Myocyte (in vitro differentiated cells): ENCODE measurements around the gene DSCAM. TPM values are rescaled to one million over a fixed set of nuclear protein-coding genes. Genes with fewer than 3 reads are reported as not detected.

Experiments
- DNase-seq: peaks from one replicate; pipeline ENCODE4 v3.0.0-alpha.2; 2012; ENCODE audit warnings: low read depth
- total RNA-seq: library from RNA; depleted of rRNA; stranded (reverse); fragments of >200 nt; gene quantifications from 2 replicates; pipeline ENCODE4 v1.2.3, GENCODE V29; 2014

Gene DSCAM
- total RNA-seq, 1 donor from 2014 or later = not detected

DNA sequence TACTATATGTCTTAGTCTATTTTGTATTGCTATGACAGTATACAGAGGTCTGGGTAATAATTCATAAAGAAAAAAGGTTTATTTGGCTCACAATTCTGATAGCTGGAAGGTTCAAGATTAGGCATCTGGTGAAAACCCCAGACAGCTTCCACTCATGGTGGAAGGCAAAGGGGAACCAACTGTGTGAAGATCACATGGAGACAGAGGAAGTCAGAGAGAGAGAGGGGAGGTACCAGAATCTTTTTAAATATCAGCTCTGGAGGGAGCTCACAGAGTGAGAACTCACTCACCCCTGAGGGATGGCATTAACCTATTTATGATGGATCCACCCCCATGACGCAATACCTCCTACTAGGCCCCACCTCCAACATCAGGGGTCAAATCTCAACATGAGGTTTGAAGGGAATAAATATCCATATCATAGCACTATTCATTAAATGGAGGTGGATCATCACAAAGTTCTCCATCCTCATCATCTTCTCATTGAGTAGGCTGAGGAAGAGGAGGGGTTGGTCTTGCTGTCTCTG, 290.5 kb downstream of the DSCAM start:
- no peak for DNase-seq

DNA sequence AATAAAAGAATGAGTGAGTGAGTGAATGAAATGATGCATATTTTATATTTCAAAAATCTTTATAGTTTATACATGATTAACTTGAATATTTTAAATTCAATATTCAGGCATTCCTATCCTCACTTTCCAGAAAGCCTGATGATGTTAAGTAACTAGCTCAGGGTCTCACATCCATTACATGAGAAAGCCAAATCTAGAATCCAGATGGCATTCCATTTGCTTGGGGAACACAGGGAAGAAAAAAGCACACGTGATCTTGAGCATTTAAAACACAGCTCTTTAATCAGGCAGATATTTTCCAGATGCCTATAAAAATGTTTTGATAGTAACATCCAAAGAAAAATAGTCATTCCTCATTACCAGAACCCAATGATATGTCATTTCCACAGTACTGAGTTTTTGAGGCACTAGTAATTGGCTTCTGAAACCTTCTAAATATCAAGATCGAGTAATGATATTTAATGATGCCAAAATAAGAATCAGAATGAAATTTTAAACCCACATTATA, 291.9 kb downstream of the DSCAM start:
- DNase-seq = no peak

DNA sequence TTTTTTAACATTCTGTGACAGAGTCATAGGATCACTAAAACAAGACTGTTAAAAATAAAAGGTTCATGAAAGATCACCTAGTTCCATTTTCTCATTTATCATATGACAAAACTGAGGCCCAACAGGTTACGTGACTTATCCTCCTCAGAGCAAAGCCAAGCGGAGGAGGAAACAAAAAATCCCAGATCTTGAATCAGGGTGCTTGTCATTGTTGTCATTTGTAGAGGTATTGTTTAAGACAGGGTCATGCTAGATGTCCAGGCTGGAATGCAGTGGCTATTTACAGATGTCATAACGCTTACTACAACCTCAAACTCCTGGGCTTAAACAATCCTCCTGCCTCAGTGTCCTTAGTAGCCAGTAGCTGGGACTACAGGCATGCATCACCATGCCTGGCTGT, 293.2 kb downstream of the DSCAM start:
- DNase-seq = no peak

DNA sequence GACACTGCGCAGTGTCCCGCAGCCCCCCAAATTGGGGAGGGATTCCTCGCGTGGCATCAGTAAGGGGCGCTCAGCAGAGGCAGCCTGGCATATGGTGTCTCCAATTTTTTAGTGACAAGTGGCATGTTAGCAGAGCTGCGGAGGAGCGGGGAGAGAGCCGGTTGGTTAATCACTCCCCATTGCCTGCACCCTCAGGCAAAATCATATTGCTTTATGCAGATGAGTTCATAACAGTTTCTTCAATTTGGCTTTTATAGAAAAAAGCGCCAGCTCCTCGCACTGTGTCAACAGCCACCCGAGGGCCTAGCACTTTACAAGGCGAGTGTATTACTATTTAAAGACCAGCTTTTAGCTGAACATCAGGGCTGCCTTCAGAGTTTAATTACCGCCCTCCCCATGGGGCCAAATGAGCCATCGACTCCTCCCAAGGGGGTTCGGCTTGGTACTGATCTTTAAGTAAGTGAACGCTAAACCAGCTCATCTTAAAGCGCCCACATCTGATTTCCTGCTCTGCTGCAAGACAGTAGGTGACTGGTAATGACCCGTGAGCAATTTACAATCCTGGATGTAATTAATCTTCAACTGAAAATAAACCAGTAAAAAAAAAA, 298.9 kb downstream of the DSCAM start:
- DNase-seq = no peak

DNA sequence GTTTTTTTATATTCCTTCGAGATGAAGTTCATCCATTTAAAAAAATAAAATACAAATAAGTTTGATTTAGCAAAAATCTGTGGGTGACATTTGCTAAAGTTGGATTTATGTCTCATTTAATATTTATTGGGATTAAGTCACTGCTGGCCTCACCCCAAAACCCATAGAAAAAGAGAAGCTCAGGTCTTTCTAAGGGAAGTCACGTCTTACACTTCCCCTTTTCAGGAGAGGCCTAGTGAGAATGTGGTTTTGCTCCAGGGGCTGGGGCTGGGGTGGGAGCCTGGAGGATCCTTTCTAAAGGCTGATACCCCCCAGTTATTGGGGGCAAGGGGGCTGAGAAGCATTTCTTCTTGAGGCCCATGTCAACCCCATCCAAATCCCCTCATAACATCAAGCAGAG, 300.3 kb downstream of the DSCAM start:
- no peak for DNase-seq

DNA sequence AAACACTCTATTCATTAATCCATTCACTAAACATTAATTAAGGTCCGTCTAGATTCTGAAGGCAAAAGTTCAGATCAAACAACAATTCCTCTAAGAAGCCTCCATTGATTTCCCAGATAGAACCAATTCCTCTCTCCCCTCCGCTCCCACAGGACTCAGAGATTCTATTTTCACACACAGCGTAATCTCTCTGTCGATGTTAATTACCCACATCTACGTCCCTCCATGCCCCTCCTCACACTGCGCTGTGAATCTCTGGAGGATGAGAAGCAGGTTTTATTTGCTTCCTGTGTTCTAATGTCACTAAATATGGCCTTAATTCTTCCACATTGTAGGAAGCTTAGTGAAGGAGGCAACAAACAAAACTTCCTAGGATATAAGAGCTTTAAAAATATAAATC, 306.7 kb downstream of the DSCAM start:
- no peak for DNase-seq

DNA sequence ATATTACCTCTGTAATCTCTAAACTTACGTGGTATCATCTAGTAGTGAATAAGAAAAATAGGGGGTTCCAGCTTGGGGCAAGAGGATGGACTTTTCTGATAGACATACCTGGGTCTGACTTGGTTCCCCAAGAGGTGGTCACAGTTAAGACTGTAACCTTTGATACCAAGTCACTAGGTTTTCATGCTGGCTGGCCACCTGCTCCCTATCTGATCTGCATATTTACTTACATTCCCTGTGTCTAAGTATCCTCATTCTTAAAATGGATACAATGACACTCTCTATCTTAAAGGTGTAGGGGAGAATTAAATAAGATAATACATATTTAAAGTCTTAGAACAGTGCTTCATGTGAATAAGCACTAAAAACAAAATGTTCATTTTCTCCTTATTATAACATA, 312.1 kb downstream of the DSCAM start:
- DNase-seq = no peak

DNA sequence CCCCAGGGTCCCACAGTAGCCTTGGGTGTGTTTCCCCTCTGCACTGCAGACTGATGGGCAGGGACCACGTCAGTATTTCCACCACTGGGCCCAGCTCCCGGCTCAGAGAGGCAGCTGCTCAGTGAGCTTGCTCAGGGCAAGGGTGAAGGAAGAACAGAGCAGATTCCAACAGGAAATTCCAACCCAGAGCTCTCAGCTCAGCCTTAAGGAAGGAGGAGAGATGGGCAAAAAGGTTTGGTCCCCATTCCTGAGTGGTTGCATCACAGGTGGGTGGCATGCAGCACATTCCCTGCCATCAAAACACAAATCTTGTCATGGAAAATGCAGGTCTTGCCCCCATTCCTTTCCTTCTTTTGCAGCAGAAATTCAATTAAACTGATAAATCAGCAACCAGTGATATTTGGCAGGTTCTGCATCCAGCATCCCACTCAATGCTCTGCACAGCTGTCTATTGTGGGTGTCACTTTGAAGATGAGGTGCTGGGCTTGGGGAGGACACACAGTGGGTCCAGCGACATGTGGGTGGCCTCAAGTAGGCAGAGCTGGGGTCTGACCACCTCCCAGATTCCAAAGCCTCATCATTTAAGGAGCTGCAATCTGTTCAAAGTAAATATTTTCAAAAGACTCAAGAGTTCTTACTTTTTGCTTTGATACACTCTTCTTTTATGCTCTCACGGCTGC, 315.4 kb downstream of the DSCAM start:
- DNase-seq = no peak

DNA sequence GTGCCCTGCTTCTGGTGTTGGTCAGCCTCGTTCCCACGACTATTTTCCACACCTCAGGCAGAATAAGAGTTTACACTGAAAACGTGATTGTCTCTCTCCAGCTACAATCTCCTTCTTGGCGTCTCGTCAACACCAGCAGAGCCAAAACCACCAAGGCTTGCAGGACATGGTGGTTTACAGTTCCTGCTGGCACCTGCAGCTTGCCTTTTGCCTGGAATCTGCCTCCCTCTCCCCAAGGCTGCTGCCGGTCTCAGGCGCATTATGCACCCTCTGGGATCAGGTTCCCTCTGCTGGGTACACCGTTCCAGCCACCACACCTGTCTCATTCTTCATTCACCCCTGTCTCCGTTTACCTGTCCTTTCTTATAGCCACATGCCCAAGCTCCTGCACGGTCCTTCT, 315.9 kb downstream of the DSCAM start:
- DNase-seq = no peak

DNA sequence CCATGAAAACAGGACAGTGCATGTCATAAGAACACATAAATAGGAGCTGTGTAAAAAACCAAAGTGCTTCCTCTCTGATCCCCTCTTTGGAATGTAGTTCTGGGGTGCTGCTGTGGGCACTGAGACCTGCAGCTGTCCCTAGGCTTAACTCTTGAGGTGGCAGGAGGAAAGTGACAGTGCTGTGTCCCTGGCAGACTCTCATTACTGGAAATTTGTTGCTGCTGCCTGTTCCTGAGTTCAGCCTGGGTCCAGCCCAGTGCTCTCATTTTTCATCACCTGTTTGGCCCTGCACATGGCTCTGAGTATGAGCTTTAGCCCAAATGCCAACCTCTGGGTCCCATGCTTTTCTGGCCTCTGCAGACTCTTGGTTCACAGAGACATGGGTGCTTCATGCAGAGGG, 329.3 kb downstream of the DSCAM start:
- DNase-seq = no peak

DNA sequence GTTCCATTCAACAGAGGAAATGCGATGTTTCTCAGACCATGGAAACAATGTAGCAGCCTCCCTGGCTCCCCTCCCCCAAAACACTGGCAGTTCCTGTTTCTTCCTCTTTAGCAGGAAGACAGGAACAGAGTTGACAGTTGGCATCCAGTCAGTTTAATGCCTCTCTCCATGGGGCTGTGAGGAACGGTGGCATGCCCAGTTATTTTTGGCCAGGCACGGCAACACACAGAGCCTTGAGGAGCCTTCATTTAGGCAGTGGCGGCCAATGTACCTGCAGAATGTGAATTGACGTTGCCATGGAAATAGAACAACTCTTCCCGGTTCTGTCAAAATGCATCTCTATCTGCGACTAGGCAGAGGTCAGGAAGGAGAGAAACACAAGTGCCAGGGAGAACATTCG, 330.6 kb downstream of the DSCAM start:
- no peak for DNase-seq

DNA sequence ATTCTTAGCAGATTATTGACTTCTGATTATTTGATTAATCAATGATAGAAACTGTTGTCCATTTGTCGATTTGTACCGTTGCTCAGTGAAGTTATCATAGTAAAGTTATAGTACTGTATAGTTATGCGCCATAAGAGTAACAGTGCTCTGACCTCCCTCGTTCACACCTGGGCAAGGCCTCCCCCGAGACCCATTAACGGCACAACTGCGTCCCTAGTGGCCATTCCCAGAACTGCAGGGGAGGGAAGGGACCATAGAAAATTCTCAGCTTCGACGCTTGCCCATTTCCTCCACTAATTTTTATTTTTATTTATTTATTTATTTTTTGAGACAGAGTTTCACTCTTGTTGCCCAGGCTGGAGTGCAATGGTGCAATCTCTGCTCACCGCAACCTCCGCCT, 334.4 kb downstream of the DSCAM start:
- DNase-seq = no peak

DNA sequence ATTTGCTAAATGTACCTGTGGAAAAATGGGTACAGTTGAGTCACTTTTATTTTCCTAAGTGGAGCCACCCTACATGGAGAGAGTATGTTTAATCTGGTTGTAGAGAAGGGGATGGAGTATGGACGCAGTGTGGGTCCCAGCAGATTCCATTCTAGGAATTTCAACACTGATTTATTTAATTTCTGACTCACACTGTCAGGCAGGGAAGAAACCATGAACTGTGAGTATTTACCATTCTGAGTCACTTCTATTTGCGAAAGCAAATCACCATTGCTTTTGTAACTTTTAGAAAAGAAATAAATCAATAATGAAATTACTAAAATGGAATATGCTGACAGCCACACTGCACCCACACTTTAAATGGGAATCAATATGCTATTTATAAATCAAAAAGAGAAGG, 339.0 kb downstream of the DSCAM start:
- DNase-seq = no peak

DNA sequence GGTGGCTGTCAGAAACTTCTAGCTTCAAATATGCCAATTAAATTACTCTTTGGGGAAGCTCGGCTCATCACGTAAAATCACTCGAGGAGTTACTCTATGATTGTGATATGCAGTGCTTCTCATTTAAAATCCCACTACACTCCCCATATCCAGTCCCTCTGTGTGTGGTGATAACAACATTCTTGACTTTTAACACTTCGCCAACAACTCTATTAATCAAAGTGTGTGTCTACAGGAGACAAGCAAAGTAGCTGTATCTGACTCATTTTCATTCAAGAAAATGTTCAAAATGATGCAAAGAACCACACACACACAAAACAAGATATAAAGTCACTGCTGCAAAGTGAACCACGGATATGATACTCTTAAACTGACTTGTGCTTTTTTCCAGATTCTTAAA, 341.3 kb downstream of the DSCAM start:
- no peak for DNase-seq

DNA sequence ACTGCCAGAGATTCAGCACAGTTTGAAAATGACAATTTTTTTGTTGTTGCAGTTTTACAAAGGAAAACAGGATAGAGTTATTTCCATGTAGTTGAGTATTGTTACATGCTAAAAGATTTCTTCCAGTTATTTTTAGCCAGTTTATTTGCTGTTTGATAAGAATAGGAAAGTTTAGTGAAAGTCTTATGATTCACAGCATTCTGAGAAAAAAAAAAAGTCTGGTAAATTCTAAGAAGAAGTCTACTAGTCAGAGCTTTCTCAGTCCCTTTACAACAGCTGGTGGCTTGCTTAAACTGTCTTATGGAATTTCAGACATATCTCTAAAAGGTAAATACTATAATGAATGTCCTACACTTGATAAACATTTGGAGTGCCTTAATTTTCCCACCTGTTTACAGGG, 341.7 kb downstream of the DSCAM start:
- no peak for DNase-seq

DNA sequence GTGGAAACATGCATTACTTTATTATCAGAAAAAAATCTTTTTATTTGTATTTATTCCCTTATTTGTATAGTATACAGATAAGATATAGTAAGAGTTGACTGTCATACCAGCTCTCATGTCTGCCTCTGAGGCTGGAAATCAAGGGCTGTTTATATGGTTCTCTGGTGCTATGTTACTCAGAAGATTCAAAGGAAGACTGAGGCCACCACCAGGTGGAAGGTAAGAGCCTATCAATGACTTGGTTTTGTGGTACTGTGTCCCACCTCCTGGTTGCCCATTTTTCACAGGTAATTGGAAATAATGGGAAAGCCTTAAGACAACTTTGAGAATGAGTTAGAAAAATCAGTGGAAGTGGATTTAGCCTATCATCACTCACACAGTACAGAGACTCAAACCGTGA, 342.1 kb downstream of the DSCAM start:
- no peak for DNase-seq

DNA sequence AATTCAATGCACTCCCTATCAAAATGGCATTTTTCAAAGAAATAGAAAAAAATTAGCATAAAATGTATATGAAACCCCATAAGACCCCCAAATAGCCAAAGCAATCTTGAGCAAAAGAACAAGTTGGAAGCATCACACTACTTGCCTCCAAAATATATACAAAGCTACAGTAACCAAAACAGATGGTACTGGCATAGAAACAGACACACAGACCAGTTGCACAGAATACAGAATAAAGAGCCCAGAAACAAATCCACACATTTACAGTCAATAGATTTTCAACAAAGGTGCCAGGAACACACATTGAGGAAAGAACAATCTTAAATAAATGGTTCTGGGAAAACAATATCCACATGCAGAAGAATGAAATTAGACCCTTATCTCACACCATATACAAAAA, 350.8 kb downstream of the DSCAM start:
- DNase-seq = no peak

DNA sequence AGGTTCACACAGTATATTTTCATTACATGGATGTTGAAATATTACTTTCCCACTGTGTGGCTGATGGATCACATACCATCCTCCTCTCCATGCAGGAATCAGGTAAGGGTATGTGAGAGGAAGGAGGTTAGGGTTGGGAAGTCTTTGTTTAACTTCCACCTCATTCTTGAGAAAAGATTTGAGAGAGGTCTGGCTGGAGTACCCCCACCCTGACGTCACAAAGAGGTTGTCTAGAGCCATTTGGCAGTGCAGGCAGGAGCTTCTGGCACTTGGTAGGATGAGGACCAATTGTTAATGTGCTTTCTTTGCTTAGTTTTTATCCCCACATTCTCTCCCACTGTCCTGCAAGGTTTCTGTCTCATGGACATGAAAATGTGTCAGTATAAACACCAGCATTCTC, 356.6 kb downstream of the DSCAM start:
- no peak for DNase-seq

DNA sequence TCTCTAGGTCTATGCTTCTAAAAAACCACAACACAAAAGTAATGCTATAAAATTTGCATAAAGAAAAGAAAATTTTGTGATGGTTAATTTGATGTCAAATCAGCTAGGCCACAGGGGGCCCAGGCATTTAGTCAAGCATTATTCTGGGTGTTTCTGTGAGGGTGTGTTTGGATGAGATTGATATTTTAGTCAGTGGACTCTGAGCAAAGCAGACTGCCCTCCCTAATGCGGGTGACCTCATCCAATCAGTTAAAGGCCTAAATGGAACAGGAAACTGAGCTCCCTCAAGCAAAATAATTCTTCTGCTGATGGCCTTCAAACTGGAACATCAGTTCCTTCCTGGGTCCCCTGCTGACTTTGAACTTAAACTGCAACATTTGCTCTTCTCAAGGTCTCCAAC, 358.0 kb downstream of the DSCAM start:
- DNase-seq = no peak

DNA sequence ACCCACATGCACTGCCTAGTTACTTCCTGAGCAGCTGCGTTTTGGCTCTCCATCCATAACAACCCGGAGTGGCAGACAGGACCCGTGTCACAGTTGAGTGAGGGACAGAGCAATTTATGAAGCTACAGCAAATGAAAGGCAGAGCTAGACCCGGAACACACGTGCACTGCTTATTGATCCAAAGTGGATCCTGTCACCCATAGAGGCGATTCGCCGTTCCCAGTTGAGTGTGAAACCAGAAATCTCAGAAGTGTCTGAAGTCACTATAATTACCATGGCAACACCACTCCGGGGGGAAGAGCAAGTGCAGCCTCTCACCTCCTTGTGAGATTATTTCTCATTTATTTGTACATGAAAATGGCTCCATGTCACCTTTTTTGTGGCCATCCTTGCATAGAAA, 365.2 kb downstream of the DSCAM start:
- no peak for DNase-seq

DNA sequence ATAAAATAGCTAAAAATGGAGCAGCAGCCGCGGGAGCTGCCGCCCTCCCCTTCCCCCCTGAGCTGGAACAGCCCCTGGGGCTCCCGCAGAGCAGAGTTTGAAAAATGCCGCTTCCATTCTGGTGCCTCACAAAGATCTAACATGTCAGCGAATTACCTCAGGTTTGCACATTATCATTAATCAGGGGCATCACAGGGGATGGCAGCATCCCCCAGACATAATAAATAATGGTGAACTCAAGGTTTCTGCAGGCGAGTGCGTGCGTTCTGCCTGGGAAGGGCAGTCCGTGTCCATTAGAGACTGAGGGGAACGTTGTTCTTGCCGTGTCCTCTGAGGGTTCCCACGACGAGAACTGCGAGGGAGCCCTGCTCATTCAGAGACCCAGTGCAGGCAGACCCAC, 372.4 kb downstream of the DSCAM start:
- DNase-seq = no peak

DNA sequence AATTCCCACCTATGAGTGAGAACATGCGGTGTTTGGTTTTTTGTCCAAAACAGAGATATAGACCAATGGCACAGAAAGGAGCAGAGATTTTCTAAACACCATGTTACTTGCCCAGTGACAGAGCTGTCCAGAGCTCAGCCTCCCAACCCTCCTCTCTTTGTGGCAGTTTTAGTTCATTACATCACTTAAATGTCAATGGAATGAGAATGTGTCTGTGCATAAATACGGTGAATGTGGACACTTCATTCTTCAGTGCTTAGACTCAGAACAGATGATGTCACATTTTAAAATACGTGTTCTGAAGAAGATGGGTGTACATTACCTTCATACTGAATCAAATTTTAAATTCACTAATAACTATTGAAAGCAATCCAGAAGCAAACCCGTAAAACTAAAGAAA, 374.9 kb downstream of the DSCAM start:
- DNase-seq = no peak

DNA sequence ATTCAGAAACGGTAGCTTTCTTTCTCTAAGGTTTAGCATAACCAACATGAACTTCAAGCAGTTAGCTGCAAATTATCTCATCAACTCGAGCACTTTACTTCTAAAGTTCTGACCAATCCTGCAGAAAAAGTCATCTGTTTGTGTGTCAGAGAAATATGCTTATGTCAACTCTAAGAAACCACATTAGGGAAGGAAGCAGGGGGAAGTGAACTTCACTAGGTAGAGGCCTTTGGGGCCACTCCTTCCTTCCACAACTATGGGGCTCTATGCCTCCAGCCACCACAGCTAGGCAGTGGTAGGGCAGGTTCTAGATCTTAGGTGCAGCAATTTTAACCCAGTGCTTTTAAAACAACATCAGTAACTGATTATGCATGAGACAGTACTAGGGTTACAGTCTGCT, 375.9 kb downstream of the DSCAM start:
- no peak for DNase-seq
